H1 (cell line): Measurements from ENCODE around the gene PTGES. TPM values are rescaled to one million over a fixed set of nuclear protein-coding genes. Genes with fewer than 3 reads are reported as not detected.

Experiments used
- CTCF ChIA-PET: fragments of 300-600 bp; sonication (Branson Sonifier 250); formaldehyde crosslinking; loops from one replicate; lab custom pipeline; 2021; ENCODE audit not compliant: partially characterized antibody; lab: Charles Lee
- POLR2A ChIA-PET: fragments of 300-600 bp; sonication (Branson Sonifier 250); formaldehyde crosslinking; loops from one replicate; lab custom pipeline; 2021; ENCODE audit warnings: inconsistent platforms; ENCODE audit not compliant: partially characterized antibody; lab: Charles Lee
- DNase-seq, 2 experiments: peaks; one replicate each; pipeline versions ENCODE4 v3.0.0 to v3.0.0-alpha.2; 2010 to 2022; ENCODE audit warnings: low spot score in 2 of 2, low read depth in 1 of 2, mixed read lengths in 1 of 2
- FAIRE-seq: peaks from 2 replicates; lab custom pipeline; 2011; peaks lifted over from hg19 to GRCh38; lab: Jason Lieb, UNC
- H2AFZ ChIP-seq: 2 replicates; pipeline ENCODE4 v1.8.1; 2012; ENCODE audit warnings: low read length, inconsistent platforms
- H2AK5ac ChIP-seq: 2 replicates; pipeline ENCODE4 v1.6.1; 2013; ENCODE audit warnings: low read depth, low read length
- H2BK120ac ChIP-seq: replicated peaks from 2 replicates; pipeline ENCODE3; 2013; ENCODE audit warnings: low read depth, low read length, inconsistent platforms
- H2BK12ac ChIP-seq: 2 replicates; pipeline ENCODE4 v1.6.1; 2013; ENCODE audit warnings: low read depth, low read length
- H2BK15ac ChIP-seq: 2 replicates; pipeline ENCODE4 v1.6.1; 2013; ENCODE audit warnings: low read length
- H2BK20ac ChIP-seq: 2 replicates; pipeline ENCODE4 v1.6.1; 2013; ENCODE audit warnings: low read length
- H2BK5ac ChIP-seq: 2 replicates; pipeline ENCODE4 v1.6.1; 2013; ENCODE audit warnings: low read depth, low read length
- H3K14ac ChIP-seq: 2 replicates; pipeline ENCODE4 v1.6.1; 2013; ENCODE audit warnings: inconsistent platforms; ENCODE audit not compliant: insufficient read length
- H3K18ac ChIP-seq: 2 replicates; pipeline ENCODE4 v1.6.1; 2013; ENCODE audit warnings: low read length; ENCODE audit errors: extremely low read depth
- H3K23ac ChIP-seq: 2 replicates; pipeline ENCODE4 v1.6.1; 2013; ENCODE audit warnings: inconsistent platforms; ENCODE audit not compliant: insufficient read length
- H3K23me2 ChIP-seq: 2 replicates; pipeline ENCODE4 v1.6.1; 2013; ENCODE audit warnings: low read depth, low read length
- H3K27ac ChIP-seq: 2 replicates; pipeline ENCODE4 v1.6.1; 2011; ENCODE audit warnings: low read depth, low read length, inconsistent platforms
- H3K27me3 ChIP-seq, 4 experiments: replicated peaks in 1 of 4; 1 replicate in 1 of 4; 2 replicates in 3 of 4; pipeline versions ENCODE4 v1.6.1 to v1.8.1; 2011 to 2013; ENCODE audit warnings: low read length in 3 of 4, mild to moderate bottlenecking in 3 of 4, inconsistent platforms in 2 of 4, mixed read lengths in 2 of 4, moderate library complexity in 1 of 4; ENCODE audit not compliant: control insufficient read depth in 3 of 4, insufficient read depth in 3 of 4; ENCODE audit errors: extremely low read depth in 1 of 4
- H3K36me3 ChIP-seq, 4 experiments: 2 replicates each; pipeline versions ENCODE4 v1.6.1 to v1.8.1; 2011 to 2013; ENCODE audit warnings: mild to moderate bottlenecking in 4 of 4, low read length in 3 of 4, moderate library complexity in 2 of 4, control low read depth in 1 of 4, inconsistent platforms in 1 of 4; ENCODE audit not compliant: insufficient read depth in 4 of 4, control insufficient read depth in 2 of 4
- H3K4ac ChIP-seq: replicated peaks from 2 replicates; pipeline ENCODE3; 2013; ENCODE audit warnings: low read length, low read depth, mixed read lengths, inconsistent platforms; ENCODE audit not compliant: insufficient read length
- H3K4me1 ChIP-seq, 4 experiments: replicated peaks in 1 of 4; 1 replicate in 1 of 4; 2 replicates in 3 of 4; pipeline versions ENCODE4 v1.6.1 to v1.8.1; 2011 to 2013; ENCODE audit warnings: low read length in 3 of 4, inconsistent platforms in 2 of 4, mixed read lengths in 1 of 4; ENCODE audit not compliant: insufficient read depth in 4 of 4, control insufficient read depth in 3 of 4
- H3K4me2 ChIP-seq, 2 experiments: 2 replicates each; pipeline versions ENCODE4 v1.6.1 to v1.8.1; 2011 to 2013; ENCODE audit warnings: low read depth in 2 of 2, low read length in 2 of 2, control low read depth in 1 of 2, inconsistent platforms in 1 of 2, mild to moderate bottlenecking in 1 of 2; ENCODE audit not compliant: insufficient read depth in 1 of 2
- H3K4me3 ChIP-seq, 4 experiments: fragments of 200-600, 300-600 bp in 1 of 4; sonication (generic), shearing (Covaris generic), sonication (Bioruptor Twin) in 1 of 4; 2 replicates each; pipeline versions ENCODE4 v1.5.1 to v1.8.1; 2011 to 2016; ENCODE audit warnings: low read length in 4 of 4, low read depth in 3 of 4, control low read depth in 2 of 4, inconsistent platforms in 2 of 4, mild to moderate bottlenecking in 2 of 4, mixed read lengths in 1 of 4, moderate library complexity in 1 of 4; ENCODE audit not compliant: insufficient read depth in 2 of 4; ENCODE audit errors: extremely low read depth in 1 of 4
- H3K56ac ChIP-seq: replicated peaks from 2 replicates; pipeline ENCODE3; 2013; ENCODE audit warnings: low read depth, mild to moderate bottlenecking, mixed read lengths, low read length, inconsistent platforms; ENCODE audit not compliant: insufficient read length
- H3K79me1 ChIP-seq: 2 replicates; pipeline ENCODE4 v1.6.1; 2013; ENCODE audit warnings: low read depth, low read length, control low read depth
- H3K79me2 ChIP-seq, 2 experiments: 2 replicates each; pipeline versions ENCODE4 v1.6.1 to v1.8.1; 2012 to 2013; ENCODE audit warnings: low read length in 2 of 2, mild to moderate bottlenecking in 2 of 2, inconsistent platforms in 1 of 2; ENCODE audit not compliant: insufficient read depth in 2 of 2, control insufficient read depth in 1 of 2
- H3K9ac ChIP-seq, 4 experiments: replicated peaks in 1 of 4; 1 replicate in 1 of 4; 2 replicates in 3 of 4; pipeline versions ENCODE4 v1.6.1 to v1.8.1; 2011 to 2013; ENCODE audit warnings: low read depth in 3 of 4, low read length in 3 of 4, control low read depth in 2 of 4, mild to moderate bottlenecking in 2 of 4, moderate library complexity in 2 of 4, inconsistent platforms in 1 of 4; ENCODE audit errors: extremely low read depth in 1 of 4
- H3K9me3 ChIP-seq, 2 experiments: 2 replicates each; pipeline versions ENCODE4 v1.6.1 to v1.8.1; 2012 to 2013; ENCODE audit warnings: mild to moderate bottlenecking in 2 of 2, moderate library complexity in 2 of 2, control low read depth in 1 of 2, inconsistent platforms in 1 of 2, low read depth in 1 of 2, low read length in 1 of 2, mixed read lengths in 1 of 2; ENCODE audit not compliant: insufficient read depth in 2 of 2
- H4K20me1 ChIP-seq, 2 experiments: replicated peaks in 1 of 2; 2 replicates each; pipeline versions ENCODE3 to v1.8.1; 2011 to 2013; ENCODE audit warnings: inconsistent platforms in 2 of 2, low read length in 2 of 2, mild to moderate bottlenecking in 1 of 2; ENCODE audit not compliant: insufficient read depth in 2 of 2, control insufficient read depth in 1 of 2
- H4K5ac ChIP-seq: 2 replicates; pipeline ENCODE4 v1.6.1; 2013; ENCODE audit warnings: low read length, low read depth, mixed read lengths, inconsistent platforms; ENCODE audit not compliant: insufficient read length
- H4K8ac ChIP-seq: 2 replicates; pipeline ENCODE4 v1.8.0; 2013; ENCODE audit warnings: mild to moderate bottlenecking, moderate library complexity, low read length, inconsistent platforms; ENCODE audit not compliant: insufficient read depth; ENCODE audit errors: extremely low read depth
- H4K91ac ChIP-seq: replicated peaks from 2 replicates; pipeline ENCODE3; 2013; ENCODE audit warnings: low read length, mixed read lengths, inconsistent platforms; ENCODE audit not compliant: insufficient read length
- CEBPB ChIP-seq: IDR thresholded peaks from 2 replicates; pipeline ENCODE4 v1.6.1; 2012; ENCODE audit warnings: low read depth, low read length
- CREB1 ChIP-seq: IDR thresholded peaks from 2 replicates; pipeline ENCODE4 v1.6.1; 2012; ENCODE audit warnings: inconsistent platforms
- EGR1 ChIP-seq: IDR thresholded peaks from 2 replicates; pipeline ENCODE4 v1.6.1; 2011; ENCODE audit warnings: low read depth, low read length, borderline replicate concordance
- JUN ChIP-seq: IDR thresholded peaks from 2 replicates; pipeline ENCODE4 v1.6.1; 2011; ENCODE audit warnings: low read depth, mild to moderate bottlenecking, improper control_type of control experiment, low read length
- JUND ChIP-seq: IDR thresholded peaks from 2 replicates; pipeline ENCODE4 v1.6.1; 2011; ENCODE audit warnings: mild to moderate bottlenecking, improper control_type of control experiment, low read length
- NANOG ChIP-seq: IDR thresholded peaks from 2 replicates; pipeline ENCODE4 v1.6.1; 2011; ENCODE audit warnings: low read length, low read depth, mild to moderate bottlenecking, inconsistent platforms; ENCODE audit not compliant: insufficient read depth, poor library complexity, severe bottlenecking
- POLR2A ChIP-seq, 2 experiments: IDR thresholded peaks; 1 replicate in 1 of 2; 2 replicates in 1 of 2; pipeline ENCODE4 v1.6.1; 2011; ENCODE audit warnings: low read depth in 2 of 2, low read length in 2 of 2, mild to moderate bottlenecking in 2 of 2; ENCODE audit errors: control extremely low read depth in 1 of 2
- SIRT6 ChIP-seq: IDR thresholded peaks from one replicate; pipeline ENCODE4 v1.7.1; 2012; ENCODE audit warnings: low read length, inconsistent platforms
- SIX5 ChIP-seq: IDR thresholded peaks from 2 replicates; pipeline ENCODE4 v1.6.1; 2011; ENCODE audit warnings: mild to moderate bottlenecking, low read depth, low read length
- TAF7 ChIP-seq: optimal IDR thresholded peaks from 2 replicates; pipeline ENCODE3; 2011; ENCODE audit warnings: low read depth, mild to moderate bottlenecking, inconsistent platforms, low read length, moderate library complexity, borderline replicate concordance
- whole genome bisulfite sequencing, 2 experiments: shearing (Covaris generic) in 1 of 2; methylation state at CpG; one replicate each; pipeline versions ENCODE4 v1.1.6 to v1.1.7; 2013 to 2015; ENCODE audit warnings: low lambda C conversion rate in 2 of 2, mixed read lengths in 2 of 2, inconsistent platforms in 1 of 2, low coverage in 1 of 2, missing lambda C conversion rate in 1 of 2; ENCODE audit not compliant: insufficient replicate concordance in 2 of 2, insufficient coverage in 1 of 2, insufficient read length in 1 of 2; ENCODE audit errors: extremely low coverage in 1 of 2, missing lambda C conversion rate in 1 of 2; 5-methylcytosine and 5-hydroxymethylcytosine counted together
- polyA plus RNA-seq, 7 experiments: library from polyadenylated mRNA; depleted of rRNA in 3 of 7; stranded (reverse) in 5 of 7; unstranded in 2 of 7; fragments of >200 nt in 5 of 7; fragments of 200-250 nt in 2 of 7; gene quantifications; 1 replicate in 5 of 7; 2 replicates in 1 of 7; 4 replicates in 1 of 7; pipeline versions ENCODE4 v1.2.1 to v1.2.3, GENCODE V29; 2011 to 2013; ENCODE audit warnings: missing spikeins in 2 of 7, mixed read lengths in 2 of 7
- total RNA-seq: library from RNA; stranded (reverse); fragmentation: NEBNext Ultra II Directional; extraction: Animal tissue kit (Norgen Biotek cat#: 25700); gene quantifications from 2 replicates; pipeline ENCODE4 v1.2.1, GENCODE V29; 2021
- TF ChIP-seq, protein P1 (sequence below): IDR thresholded peaks from 2 replicates; pipeline ENCODE4 v1.6.1; 2012; ENCODE audit warnings: inconsistent platforms

Gene PTGES
- total and polyA plus RNA-seq, 2 of the 8 experiments (the other 6 are each of a cell fraction or from before 2014, with no cell fraction given): 3.2 to 5.1 TPM

DNA sequence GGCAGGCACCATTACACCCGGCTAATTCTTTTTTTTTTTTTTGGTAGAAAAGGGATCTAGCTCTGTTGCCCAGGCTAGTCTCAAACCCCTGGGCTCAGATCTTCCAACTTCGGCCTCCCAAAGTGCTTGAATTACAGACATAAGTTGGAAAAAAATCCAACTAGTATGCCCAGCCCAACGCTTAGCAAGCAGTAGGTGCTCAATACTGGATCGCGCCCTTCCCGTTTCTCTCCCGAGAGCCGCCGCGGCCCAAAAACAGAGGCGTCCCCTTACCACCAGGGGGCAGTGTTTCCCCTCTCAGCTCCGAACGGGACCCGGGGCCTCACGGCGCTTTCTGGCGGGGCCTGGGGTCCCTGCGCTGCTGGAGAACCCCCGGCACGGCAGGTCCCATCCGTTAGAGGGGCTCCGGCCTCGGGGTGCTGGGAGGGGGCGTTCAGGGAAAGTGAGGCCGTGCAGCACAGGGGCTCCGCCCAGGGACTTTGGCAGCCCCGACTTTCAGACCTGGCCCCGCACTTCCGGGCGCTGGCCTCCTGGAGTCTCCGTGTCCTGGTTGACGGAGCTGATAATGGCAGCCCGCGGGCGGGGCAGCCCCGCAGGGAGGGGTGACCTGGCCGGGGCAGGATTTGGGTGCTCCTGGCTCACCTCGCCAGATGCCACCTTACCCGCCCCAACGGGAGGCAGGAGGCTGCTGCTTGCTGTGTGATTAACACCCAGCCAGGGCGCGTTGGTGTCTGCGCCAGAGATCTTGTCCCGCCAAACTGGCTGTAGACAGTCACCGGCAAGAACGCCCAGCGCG lies 15.2 kb downstream of the PTGES start:
- Histone ChIP-seq H4K8ac (peak overlapping the region; percentile 90; the same call in 1 of the 2 replicates), H3K4me2 (peak overlapping the region; percentile 48 to 97), H3K14ac (no peak overlapping the region), H3K27me3 (no peaks in the 10 kb centered on the region; a peak in 2 of 7 replicates), H3K4me3 (peak overlapping the region; percentile 38 to 77 (median 46)), H3K4me1 (peaks cover 0 to 4% (median 1%) of the 10 kb centered on the region in 4 experiments; a peak in 5 of 7 replicates), H2BK15ac (peak overlapping the region; percentile 94; the same call in 1 of the 2 replicates), H3K27ac (no peak overlapping the region), H3K4ac (peak overlapping the region; percentile 78), H2AK5ac (no peak overlapping the region), H3K79me1 (no peaks in the 10 kb centered on the region), H4K5ac (peak overlapping the region; percentile 83), H3K56ac (no peak overlapping the region), H3K36me3 (no peaks in the 10 kb centered on the region), H3K9ac (peak overlapping the region in 2 of 4 experiments; percentile 25 to 29; a peak in 3 of 7 replicates), H2BK120ac (no peak overlapping the region), H4K91ac (peak overlapping the region; percentile 73), H2BK20ac (peak overlapping the region; percentile 32; the same call in 1 of the 2 replicates), H3K23ac (no peak overlapping the region), H3K18ac (peak overlapping the region; percentile 78), H4K20me1 (no peaks in the 10 kb centered on the region), H2BK5ac (peak overlapping the region; percentile 52; the same call in 1 of the 2 replicates), H3K23me2 (peaks cover 4% of the 10 kb centered on the region), H3K79me2 (no peaks in the 10 kb centered on the region), H3K9me3 (no peaks in the 10 kb centered on the region), H2BK12ac (0 out of 2 replicates have a peak overlapping the region, but pooled peaks have one; percentile 71), H2AFZ (peak overlapping the region; percentile 94; the same call in 1 of the 2 replicates)
- ChIA-PET CTCF (interaction anchor here (0.6 to 12.9 kb wide), 32 partner anchors 9 to 1004 kb away, joined by 3 to 250 read pairs (median 4); partner anchors contain the start of genes PTGES and TOR1B), POLR2A (interaction anchor here (0.9 to 1.5 kb wide), 9 partner anchors 8 to 49 kb away, joined by 3 to 10 read pairs (median 4); no protein-coding TSS in a partner anchor)
- FAIRE-seq: no peak
- peak in 1 of 2 experiments; percentile 97 for DNase-seq
- 13% methylated on average over 37 of the region's 48 CpGs; no CpG with 5 or more reads in 1 of the 2 experiments for WGBS, 2 experiments
- TF ChIP-seq TAF7: peak; percentile 42
- no peak for TF ChIP-seq NANOG
- no peak; the same call in 1 of the 2 replicates for TF ChIP-seq CREB1
- TF ChIP-seq JUND: no peak
- TF ChIP-seq POLR2A (IDR thresholded peaks at IDR 0.05; ENCODE audit: control extremely low read depth in 1 of 2, low read depth in 2 of 2, low read length in 2 of 2): no peak
- TF ChIP-seq, protein P1, sequence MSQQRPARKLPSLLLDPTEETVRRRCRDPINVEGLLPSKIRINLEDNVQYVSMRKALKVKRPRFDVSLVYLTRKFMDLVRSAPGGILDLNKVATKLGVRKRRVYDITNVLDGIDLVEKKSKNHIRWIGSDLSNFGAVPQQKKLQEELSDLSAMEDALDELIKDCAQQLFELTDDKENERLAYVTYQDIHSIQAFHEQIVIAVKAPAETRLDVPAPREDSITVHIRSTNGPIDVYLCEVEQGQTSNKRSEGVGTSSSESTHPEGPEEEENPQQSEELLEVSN: no peak; the same call in 1 of the 2 replicates
- no peak for TF ChIP-seq JUN
- TF ChIP-seq SIRT6: no peak
- TF ChIP-seq CEBPB: no peak
- TF ChIP-seq EGR1: no peak
- no peak for TF ChIP-seq SIX5
